ENCODE measurements around the gene LYL1.

LYL1 gene

DNA sequence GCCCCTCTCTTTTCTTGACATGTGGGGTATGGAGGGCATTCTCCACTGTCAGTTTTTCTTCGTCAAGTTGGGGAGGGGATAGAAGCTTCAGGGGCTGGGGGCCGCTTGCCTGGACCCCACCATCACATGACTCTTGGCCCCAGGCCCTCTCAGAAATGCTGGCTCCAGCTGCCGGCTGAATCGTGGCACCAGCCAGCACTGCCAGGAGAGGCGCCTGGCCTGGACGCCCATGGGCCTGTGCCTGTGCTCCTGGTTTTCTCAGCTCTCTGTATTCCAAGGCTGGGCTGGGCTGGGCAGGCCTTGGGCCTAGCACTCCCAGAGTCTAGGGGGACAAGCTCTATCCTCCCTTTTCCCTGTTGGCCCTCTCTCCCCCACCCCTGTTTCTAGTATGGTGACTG lies 38.6 kb downstream of the LYL1 start:
- no peak overlapping the region for H3K4me3 Mint-ChIP-seq
- H3K4me1 Mint-ChIP-seq = peaks cover 11% of the 10 kb centered on the region
- peaks cover 45% of the 10 kb centered on the region for H3K27me3 Mint-ChIP-seq
- no peak for DNase-seq
- no peaks in the 10 kb centered on the region for H3K9me3 Mint-ChIP-seq
- no peak overlapping the region for H3K27ac Mint-ChIP-seq
- no peak for ATAC-seq

DNA sequence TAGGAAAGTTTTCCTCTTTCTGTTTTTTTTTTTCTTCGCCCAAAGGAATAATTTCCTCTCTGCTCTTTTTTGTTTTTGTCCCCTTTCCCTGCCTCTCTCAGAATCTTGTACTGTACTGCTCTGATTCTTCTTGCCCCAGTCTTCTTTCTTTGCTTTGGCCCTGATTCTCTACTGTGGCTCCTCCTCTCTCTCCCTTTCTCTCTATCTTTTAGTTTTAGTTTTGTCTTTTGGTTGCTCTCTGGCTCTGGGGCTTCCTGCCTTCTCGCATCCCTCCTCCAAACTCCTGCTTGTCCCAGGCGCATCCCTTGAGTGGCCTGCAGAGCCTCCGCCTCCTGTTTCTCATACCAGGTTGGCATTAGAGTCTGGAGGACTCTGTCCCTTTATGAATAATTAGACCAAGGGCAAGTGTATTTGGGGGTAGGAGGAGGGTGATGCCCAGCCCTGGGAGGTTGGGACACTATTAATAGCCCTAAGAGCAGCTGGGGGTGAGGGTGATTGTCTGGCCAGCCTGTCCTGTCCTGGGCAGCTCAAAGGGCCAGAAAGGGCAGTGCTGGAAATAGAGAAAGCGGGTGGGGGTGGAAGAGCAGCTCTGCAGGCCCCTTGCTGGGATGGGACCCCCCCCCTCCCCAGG lies 39.1 kb downstream of the LYL1 start:
- Mint-ChIP-seq H3K4me3 (no peak overlapping the region), H3K9me3 (no peaks in the 10 kb centered on the region), H3K27me3 (peaks cover 45% of the 10 kb centered on the region), H3K4me1 (peaks cover 11% of the 10 kb centered on the region), H3K27ac (no peak overlapping the region)
- DNase-seq (no peak), ATAC-seq (no peak)

DNA sequence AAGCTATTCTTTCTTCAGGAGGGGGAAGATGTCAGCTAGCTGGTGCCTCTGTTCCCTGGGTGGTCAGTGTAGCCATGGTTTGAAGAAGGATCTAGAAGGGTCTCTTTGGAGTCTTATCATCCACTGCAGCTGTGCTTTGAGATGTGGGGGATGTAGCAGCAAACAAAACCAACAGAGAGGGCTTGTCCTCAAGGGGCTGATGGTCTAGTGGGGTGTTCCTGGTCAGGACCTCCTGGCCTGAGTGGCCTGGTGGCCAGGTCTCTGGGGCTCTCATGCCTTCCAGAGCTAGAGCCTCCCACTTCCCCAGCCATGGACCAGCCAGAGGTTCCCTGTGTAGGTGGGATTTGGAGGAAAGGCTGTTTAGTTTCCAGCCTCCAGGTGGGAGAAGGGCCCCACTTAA lies 40.3 kb downstream of the LYL1 start:
- H3K9me3 Mint-ChIP-seq = no peaks in the 10 kb centered on the region
- H3K27me3 Mint-ChIP-seq = peaks cover 45% of the 10 kb centered on the region
- no peak overlapping the region for H3K27ac Mint-ChIP-seq
- H3K4me3 Mint-ChIP-seq = no peak overlapping the region
- no peak for ATAC-seq
- DNase-seq = no peak
- H3K4me1 Mint-ChIP-seq = peaks cover 11% of the 10 kb centered on the region

DNA sequence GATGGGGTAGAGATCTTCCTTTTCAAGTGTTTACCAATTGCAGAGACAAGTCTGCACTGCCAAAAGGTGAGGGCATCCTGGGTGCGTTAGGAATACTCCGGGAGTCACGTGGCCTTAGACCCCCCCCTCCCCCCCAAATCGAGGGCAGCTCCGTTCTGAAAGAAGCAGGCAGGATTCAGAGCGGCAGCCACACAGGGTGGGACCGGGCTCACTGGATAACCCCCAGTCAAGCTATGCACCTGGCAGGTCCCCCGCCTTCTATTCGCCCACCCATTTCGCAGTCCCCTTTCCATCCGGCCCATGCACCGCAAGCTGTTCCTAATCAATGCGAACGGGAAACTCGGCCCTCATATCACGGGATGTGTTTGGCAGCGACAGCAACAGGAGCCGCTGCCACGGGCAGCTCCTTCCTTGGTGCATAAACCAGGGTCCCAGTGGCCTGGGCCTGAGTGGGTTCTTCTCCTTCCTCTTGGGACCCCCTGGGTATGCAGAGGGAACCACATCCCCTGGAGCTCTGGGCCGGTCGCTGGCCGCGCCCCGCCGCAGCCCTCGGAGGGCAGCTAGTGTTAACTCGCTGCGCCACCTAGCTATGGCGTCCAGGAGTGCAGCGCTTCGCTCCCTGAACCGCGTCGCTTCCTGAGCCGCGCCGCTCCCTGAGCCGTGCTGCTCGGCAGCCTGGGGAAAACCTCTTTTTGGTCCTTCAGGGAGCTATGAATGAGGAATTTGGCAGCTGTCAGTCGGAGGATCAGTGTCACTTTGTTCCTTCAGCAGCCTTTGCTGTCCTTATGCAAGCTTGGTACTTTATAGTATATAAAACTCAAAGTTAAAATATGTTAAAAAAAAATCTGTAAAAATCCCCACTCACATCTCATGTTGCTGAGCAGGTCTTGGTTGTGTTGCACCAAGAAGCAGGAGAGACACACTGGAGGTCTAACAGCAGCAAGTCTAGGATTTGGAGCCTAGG lies 41.4 kb downstream of the LYL1 start:
- peak; percentile 72 to 76 for DNase-seq
- no peaks in the 10 kb centered on the region for H3K9me3 Mint-ChIP-seq
- peaks cover 45% of the 10 kb centered on the region for H3K27me3 Mint-ChIP-seq
- H3K27ac Mint-ChIP-seq = peak overlapping the region; percentile 43 to 69
- peak; percentile 97 for ATAC-seq
- H3K4me3 Mint-ChIP-seq = peak overlapping the region; percentile 84
- peaks cover 11% of the 10 kb centered on the region for H3K4me1 Mint-ChIP-seq

DNA sequence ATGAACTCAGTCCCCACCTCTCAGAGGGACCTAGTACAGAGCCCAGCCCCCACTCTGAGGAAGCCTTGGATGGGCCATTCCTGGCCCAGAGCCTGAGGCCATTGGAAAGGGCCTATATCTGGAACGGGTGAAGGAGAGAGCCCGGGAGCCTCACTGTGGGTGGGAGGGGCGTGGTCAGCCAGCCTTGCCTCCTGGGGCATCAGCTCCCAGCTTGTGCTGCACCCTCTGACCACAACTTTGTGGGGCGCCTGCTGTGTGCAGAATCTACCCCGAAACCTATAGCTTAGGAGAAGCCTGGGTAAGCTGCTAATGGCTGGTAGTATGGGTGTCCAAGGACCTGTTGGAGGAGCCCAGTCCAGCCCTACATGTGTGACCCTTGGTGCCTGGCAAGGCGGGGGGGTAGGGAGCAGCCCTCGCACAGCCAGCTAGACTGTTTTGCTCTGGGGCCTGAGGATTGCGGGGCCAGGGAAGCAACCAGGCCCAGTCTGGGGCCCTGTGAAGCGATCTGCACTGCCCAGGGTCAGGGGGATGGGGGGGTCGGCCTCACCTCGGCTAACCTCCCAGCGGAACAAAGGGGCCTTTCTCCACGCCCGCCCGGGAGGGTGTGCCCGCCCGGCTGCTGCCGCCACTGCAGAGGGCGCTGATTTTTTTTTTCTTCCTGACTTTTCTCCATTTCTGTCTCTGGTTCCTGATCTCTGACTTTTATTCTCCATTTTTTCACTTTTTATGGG lies 42.3 kb downstream of the LYL1 start:
- peak overlapping the region; percentile 84 for H3K4me3 Mint-ChIP-seq
- no peak overlapping the region for H3K27ac Mint-ChIP-seq
- ATAC-seq = no peak
- peaks cover 45% of the 10 kb centered on the region for H3K27me3 Mint-ChIP-seq
- no peak for DNase-seq
- H3K9me3 Mint-ChIP-seq = no peaks in the 10 kb centered on the region
- peaks cover 11% of the 10 kb centered on the region for H3K4me1 Mint-ChIP-seq

DNA sequence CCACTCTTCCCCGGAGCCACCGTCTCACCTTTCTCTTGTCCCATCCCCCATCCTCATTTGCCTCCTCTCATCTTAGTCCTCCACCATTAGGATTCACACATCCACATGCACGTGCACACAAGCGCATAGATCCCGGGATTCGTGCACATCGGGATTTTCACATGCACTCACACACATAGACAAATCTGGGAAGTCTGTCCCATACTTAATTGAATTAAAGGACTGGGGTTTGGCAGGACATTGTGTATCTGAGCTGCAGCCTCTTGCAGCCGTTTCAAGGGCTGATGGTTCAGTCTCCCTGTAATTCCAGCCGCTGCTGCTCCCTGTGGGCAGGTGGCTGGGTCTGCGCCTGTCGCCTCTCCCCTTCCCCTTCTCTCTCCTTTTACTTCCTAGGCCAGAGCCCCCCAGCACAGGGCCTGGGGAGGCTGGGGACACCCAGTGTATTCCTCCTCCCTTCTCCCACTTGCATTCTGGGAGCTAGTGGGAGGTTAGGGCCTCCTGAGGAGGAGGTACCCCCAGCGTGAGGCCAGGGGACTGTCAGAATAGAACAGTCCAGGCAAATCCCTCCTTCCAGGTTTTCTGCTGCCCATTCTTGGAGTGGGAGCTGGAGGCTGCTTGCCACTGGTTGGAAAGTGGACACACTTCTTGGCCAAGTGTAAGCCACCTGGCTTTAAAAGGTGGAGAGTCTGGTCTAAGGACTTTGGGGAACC lies 43.6 kb downstream of the LYL1 start:
- Mint-ChIP-seq H3K27me3 (peaks cover 45% of the 10 kb centered on the region), H3K4me3 (no peak overlapping the region), H3K9me3 (no peaks in the 10 kb centered on the region), H3K27ac (no peak overlapping the region), H3K4me1 (peaks cover 11% of the 10 kb centered on the region)
- ATAC-seq (no peak), DNase-seq (no peak)

DNA sequence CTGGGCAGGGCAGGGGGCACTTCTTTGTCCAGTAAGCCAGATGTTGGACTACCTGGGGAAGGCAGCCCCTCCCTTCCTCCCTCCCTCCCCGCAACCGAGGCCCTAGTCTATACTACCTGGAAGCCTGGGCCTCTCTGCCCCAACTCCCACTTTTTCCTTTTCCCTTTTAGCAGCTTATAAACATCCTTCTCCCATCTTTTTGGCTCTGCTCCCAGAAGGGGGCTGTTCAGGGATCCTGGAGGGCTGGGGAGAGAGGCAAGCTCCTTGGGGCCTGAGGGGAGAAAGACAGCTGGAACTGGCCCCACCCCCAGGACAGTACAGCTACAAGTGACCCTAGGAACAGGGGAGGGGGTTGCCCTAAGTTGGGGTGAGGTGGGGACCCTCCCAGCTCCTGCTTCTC lies 44.9 kb downstream of the LYL1 start:
- no peak overlapping the region for H3K27ac Mint-ChIP-seq
- DNase-seq (no peak), ATAC-seq (no peak)
- H3K9me3 Mint-ChIP-seq = no peaks in the 10 kb centered on the region
- H3K4me3 Mint-ChIP-seq = no peak overlapping the region
- peaks cover 34% of the 10 kb centered on the region for H3K27me3 Mint-ChIP-seq
- H3K4me1 Mint-ChIP-seq = peaks cover 11% of the 10 kb centered on the region

DNA sequence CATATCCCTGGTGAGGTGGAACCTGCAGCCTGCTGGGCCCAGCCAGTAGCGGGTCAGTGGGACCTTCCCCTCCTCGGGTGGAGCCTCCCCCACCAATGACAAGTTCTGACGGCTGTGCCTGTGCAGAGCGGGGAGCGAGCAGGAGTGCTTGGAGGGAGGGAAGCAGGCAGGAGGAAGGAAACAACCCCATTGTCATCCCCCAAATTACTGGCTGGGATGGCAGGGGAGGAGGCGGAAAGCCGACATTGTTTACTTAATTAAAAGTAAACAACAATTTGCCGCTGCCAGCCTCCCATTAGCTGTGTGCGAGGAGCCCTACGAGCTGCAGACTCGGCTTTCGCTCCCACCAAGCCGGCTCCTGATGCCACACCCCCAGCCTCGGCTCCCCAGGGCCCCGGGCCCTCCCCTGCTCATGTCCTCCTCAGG lies 45.5 kb downstream of the LYL1 start:
- Mint-ChIP-seq H3K9me3 (no peaks in the 10 kb centered on the region), H3K27me3 (peaks cover 29% of the 10 kb centered on the region), H3K27ac (no peak overlapping the region), H3K4me1 (peaks cover 12% of the 10 kb centered on the region), H3K4me3 (no peak overlapping the region)
- DNase-seq = no peak
- ATAC-seq = no peak

DNA sequence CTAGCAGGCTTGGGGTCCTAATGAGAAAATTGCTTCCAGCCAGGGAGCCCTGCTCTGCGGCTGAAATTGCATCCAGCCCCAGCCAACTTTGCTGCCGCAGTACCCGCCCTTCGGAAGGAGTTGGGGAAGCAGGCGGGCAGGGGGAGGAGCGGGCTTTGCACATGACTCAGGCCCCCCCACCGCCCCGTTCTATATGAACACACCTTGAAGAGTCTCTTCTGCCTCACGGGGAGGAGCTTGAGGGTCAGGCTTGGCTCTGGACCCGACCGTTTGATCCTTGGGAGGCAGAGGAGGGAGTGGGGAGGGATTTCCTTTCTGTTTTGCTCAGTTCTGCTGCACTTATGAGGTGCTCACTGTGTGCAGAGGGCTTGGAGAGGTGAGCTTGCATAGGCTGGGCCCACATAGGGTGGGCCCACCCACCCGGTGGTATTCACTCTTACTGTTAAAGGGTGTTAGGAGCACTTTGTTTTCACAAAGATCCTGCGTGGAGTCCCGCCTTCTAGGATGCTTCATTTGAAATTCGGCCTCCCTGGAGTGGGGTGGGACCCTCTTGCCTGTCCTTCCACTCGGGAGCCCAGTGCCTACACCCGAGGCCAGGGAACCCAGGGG lies 46.5 kb downstream of the LYL1 start:
- peaks cover 18% of the 10 kb centered on the region for H3K4me1 Mint-ChIP-seq
- DNase-seq (no peak), ATAC-seq (no peak)
- H3K4me3 Mint-ChIP-seq = no peak overlapping the region
- peaks cover 33% of the 10 kb centered on the region for H3K27me3 Mint-ChIP-seq
- no peak overlapping the region for H3K27ac Mint-ChIP-seq
- no peaks in the 10 kb centered on the region for H3K9me3 Mint-ChIP-seq

DNA sequence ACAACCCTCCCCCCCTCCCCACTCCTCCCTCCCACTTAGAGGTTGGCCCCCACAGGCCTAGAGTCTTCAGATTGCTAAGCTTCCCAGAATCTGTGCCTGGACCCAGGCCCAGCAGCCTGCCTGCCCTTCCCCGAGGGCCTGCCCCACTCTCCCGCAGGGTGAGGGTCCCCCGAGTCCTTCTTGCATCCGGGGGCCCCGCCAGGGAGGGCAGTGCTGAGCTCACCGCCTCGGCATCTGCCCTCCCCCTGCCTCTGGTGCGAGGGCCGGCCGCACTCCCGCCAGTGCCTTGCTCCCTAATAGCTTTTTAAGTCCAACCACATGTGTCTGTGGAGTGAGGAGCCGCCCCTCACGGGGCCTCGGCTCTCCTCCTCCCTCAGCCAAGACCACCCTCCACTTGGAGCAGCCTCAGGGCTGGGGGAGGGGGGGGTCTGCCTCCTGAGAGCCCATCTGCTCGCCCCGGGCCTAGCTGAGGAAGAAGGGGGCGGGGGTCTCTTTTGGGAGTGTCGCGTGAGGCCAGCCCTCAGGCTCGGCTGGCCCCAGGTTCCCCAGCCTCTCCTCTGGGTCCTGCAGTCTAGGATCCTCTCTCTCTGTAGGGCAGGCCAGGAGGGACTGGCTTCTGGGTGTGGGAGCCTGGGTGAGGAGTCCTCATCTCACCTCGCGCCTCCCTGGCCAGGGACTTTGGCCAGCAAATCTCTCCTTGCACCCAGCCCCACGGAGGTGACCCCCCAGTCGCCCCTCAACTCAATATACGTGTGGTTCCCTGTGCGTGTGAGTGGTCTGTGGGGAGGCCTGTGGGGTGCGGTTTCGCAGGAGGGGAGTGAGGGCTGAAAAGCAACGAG lies 47.2 kb downstream of the LYL1 start:
- Mint-ChIP-seq H3K27ac (peak overlapping the region in 1 of 2 donors; percentile 19), H3K9me3 (no peaks in the 10 kb centered on the region), H3K4me3 (no peak overlapping the region), H3K4me1 (peaks cover 14% of the 10 kb centered on the region), H3K27me3 (peaks cover 33% of the 10 kb centered on the region)
- no peak for DNase-seq
- ATAC-seq = no peak

DNA sequence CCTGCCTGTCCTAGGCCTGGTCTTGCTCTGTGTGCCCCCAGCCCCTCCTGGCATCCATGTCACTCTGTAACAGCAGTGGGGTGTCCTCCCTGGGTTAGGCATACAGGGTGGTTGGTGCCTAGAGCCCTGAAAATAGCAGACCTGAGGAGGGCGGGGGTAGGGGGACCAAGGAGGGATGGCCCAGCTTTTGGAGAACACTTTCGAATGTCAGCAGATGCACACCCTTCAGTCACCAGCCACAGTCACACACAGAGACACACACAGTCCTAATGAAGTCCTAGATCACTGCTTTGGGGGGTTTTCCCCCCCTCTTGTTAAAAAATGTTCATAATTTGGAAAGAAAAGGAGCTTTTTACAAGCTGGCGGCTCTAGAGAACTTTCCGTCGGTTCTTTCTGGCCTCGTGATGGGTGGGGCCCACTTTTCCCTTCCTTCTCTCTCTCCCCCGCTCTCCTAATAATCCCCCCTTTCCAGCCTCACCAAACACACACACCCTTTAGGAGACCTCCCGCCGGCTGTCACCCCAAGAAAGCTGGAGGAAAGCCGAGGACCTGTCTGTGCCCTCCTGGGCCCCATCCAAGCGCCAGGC lies 47.9 kb downstream of the LYL1 start:
- Mint-ChIP-seq H3K9me3 (no peaks in the 10 kb centered on the region), H3K4me1 (peaks cover 14% of the 10 kb centered on the region)
- ATAC-seq = no peak

DNA sequence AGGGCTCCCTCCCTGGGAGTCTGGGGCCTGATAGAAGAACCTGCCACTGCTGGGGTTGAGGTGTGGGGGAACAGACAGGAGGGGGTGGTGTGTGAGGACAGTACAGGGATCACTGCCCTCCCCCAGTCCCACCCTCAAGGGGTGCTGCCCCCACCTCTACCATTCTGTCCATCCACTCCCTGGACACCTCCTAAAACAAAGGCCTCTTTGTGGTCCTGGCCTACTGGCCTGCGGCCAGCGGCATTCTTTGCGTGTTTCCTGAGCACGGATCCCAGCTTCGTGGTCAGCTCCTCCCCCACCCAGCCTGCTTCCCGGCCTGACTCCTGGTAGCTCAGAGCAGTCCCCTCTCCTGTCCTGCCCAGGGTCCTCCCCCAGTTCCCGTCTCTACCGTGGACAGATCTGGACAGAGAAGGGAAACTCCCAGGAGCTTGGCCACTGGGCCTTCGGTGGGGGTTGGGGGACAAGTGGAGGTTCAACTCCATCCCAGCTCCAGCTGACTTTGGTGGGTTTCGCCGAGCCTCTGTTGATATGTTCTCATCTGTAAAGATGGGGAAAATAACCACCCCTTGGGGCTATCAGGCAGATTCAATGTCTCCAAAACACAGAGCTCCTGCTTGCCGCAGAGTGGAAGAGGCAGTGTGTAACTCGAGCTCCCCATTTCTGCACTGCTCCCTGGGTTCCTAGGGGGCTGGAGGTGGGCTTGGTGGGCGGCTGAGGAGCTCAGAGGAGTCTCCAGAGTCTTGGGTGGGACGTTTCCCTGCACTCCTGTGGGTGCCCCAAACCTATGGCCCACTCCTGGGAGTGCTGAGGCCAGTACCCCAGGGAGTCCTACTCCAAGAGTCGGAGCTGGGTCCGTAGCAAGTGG lies 48.7 kb downstream of the LYL1 start:
- H3K4me3 Mint-ChIP-seq = no peak overlapping the region
- no peaks in the 10 kb centered on the region for H3K9me3 Mint-ChIP-seq
- peaks cover 14% of the 10 kb centered on the region for H3K4me1 Mint-ChIP-seq
- no peak for DNase-seq
- no peak for ATAC-seq
- H3K27me3 Mint-ChIP-seq = peaks cover 25% of the 10 kb centered on the region
- peak overlapping the region in 1 of 2 donors; percentile 42 for H3K27ac Mint-ChIP-seq

More for the DNA sequence above, 47.9 kb downstream of the LYL1 start:
- H3K27me3 Mint-ChIP-seq = peaks cover 31% of the 10 kb centered on the region
- no peak overlapping the region for H3K27ac Mint-ChIP-seq
- no peak for DNase-seq
- no peak overlapping the region for H3K4me3 Mint-ChIP-seq

DNA sequence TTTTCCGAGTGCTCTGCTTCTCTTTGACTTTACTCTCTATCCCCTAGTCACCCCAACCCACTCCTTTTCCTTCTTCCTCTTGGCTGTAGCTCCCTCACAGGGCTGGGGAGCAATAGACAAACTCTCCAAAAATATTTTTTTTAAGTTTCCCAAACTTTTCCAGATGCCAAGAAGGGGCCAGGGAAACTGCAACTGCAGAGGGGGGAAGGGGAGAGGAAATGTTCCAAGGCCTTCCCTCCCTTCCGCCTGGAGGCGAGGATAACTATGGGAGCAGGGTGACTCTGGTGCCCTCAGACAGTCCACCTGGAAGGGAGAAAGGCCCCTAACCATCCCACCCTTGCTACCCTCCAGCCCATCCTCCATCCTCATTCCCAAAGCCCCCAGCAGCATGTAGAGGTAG lies 49.4 kb downstream of the LYL1 start:
- H3K4me1 Mint-ChIP-seq = peaks cover 14% of the 10 kb centered on the region
- H3K27ac Mint-ChIP-seq = no peak overlapping the region
- no peak overlapping the region for H3K4me3 Mint-ChIP-seq
- peaks cover 25% of the 10 kb centered on the region for H3K27me3 Mint-ChIP-seq
- ATAC-seq (no peak), DNase-seq (no peak)
- no peaks in the 10 kb centered on the region for H3K9me3 Mint-ChIP-seq
